Measurements from ENCODE around the gene BYSL. TPM values are rescaled to one million over a fixed set of nuclear protein-coding genes. Genes with fewer than 3 reads are reported as not detected.

Gene BYSL
- total RNA-seq, 1 experiment from 2014 or later: 58.0 TPM

GRCh38 chr6:41881506-41881905 lies 39.8 kb upstream of the BYSL start:
- no TSS peak for BruUV-seq (replicated peaks)
- H3K27ac Mint-ChIP-seq (ENCODE audit: low read depth, unreplicated experiment): no peak overlapping the region
- ChIA-PET CTCF (no interaction called here), POLR2A (no interaction called here)
- DNase-seq (ENCODE audit: unreplicated experiment): no peak
- intact Hi-C loops (cut with micrococcal nuclease): no loop called here
- no peak overlapping the region for H3K4me3 Mint-ChIP-seq (ENCODE audit: unreplicated experiment)
- peaks cover 10% of the 10 kb centered on the region for H3K4me1 Mint-ChIP-seq (ENCODE audit: insufficient read depth, unreplicated experiment)
- TF ChIP-seq CTCF (IDR thresholded peaks at IDR 0.05; ENCODE audit: unreplicated experiment): no peak
- no peaks in the 10 kb centered on the region for H3K27me3 Mint-ChIP-seq (ENCODE audit: insufficient read depth, unreplicated experiment)
- no peaks in the 10 kb centered on the region for H3K9me3 Mint-ChIP-seq (ENCODE audit: unreplicated experiment)
- H3K36me3 Mint-ChIP-seq (ENCODE audit: insufficient read depth, unreplicated experiment): peaks cover 6% of the 10 kb centered on the region

GRCh38 chr6:41884957-41885356 lies 36.3 kb upstream of the BYSL start:
- ChIA-PET CTCF (no interaction called here), POLR2A (no interaction called here)
- no TSS peak for BruUV-seq (replicated peaks)
- no peak for DNase-seq (ENCODE audit: unreplicated experiment)
- no peak for TF ChIP-seq CTCF (IDR thresholded peaks at IDR 0.05; ENCODE audit: unreplicated experiment)
- no peak overlapping the region for H3K4me3 Mint-ChIP-seq (ENCODE audit: unreplicated experiment)
- no peak overlapping the region for H3K27ac Mint-ChIP-seq (ENCODE audit: low read depth, unreplicated experiment)
- no peaks in the 10 kb centered on the region for H3K27me3 Mint-ChIP-seq (ENCODE audit: insufficient read depth, unreplicated experiment)
- H3K36me3 Mint-ChIP-seq (ENCODE audit: insufficient read depth, unreplicated experiment): peaks cover 6% of the 10 kb centered on the region
- no peaks in the 10 kb centered on the region for H3K4me1 Mint-ChIP-seq (ENCODE audit: insufficient read depth, unreplicated experiment)
- H3K9me3 Mint-ChIP-seq (ENCODE audit: unreplicated experiment): no peaks in the 10 kb centered on the region
- intact Hi-C loops (cut with micrococcal nuclease): no loop called here

- intact Hi-C loops (cut with micrococcal nuclease): no loop called here
- ChIA-PET POLR2A (interaction anchor here (0.7 to 2.3 kb wide), 2 partner anchors 16 to 35 kb away, joined by 3 to 11 read pairs; partner anchors contain the start of genes BYSL and MED20), CTCF (interaction anchor here (0.6 kb wide), 2 partner anchors 17 to 162 kb away, joined by 3 read pairs; no protein-coding TSS in a partner anchor)
- H3K9me3 Mint-ChIP-seq (ENCODE audit: unreplicated experiment): no peaks in the 10 kb centered on the region
- no peak overlapping the region for H3K4me3 Mint-ChIP-seq (ENCODE audit: unreplicated experiment)
- no peaks in the 10 kb centered on the region for H3K4me1 Mint-ChIP-seq (ENCODE audit: insufficient read depth, unreplicated experiment)
- no TSS peak for BruUV-seq (replicated peaks)
- no peaks in the 10 kb centered on the region for H3K27me3 Mint-ChIP-seq (ENCODE audit: insufficient read depth, unreplicated experiment)
- TF ChIP-seq CTCF (IDR thresholded peaks at IDR 0.05; ENCODE audit: unreplicated experiment): no peak
- no peak for DNase-seq (ENCODE audit: unreplicated experiment)
- no peak overlapping the region for H3K27ac Mint-ChIP-seq (ENCODE audit: low read depth, unreplicated experiment)
- H3K36me3 Mint-ChIP-seq (ENCODE audit: insufficient read depth, unreplicated experiment): peaks cover 6% of the 10 kb centered on the region
Measured at GRCh38 chr6:41885930-41886329, 35.4 kb upstream of the BYSL start.

GRCh38 chr6:41887331-41887751 lies 34.0 kb upstream of the BYSL start:
- H3K36me3 Mint-ChIP-seq (ENCODE audit: insufficient read depth, unreplicated experiment): peaks cover 6% of the 10 kb centered on the region
- BruUV-seq (replicated peaks): no TSS peak
- no peak for TF ChIP-seq CTCF (IDR thresholded peaks at IDR 0.05; ENCODE audit: unreplicated experiment)
- no peak overlapping the region for H3K4me3 Mint-ChIP-seq (ENCODE audit: unreplicated experiment)
- ChIA-PET CTCF (interaction anchor here (0.6 to 1.0 kb wide), 2 partner anchors 111 to 1436 kb away, joined by 3 to 5 read pairs; no protein-coding TSS in a partner anchor), POLR2A (interaction anchor here (0.9 to 2.3 kb wide), 3 partner anchors 9 to 158 kb away, joined by 3 to 11 read pairs (median 4); partner anchors contain the start of genes BYSL and MED20)
- no peak for DNase-seq (ENCODE audit: unreplicated experiment)
- no peaks in the 10 kb centered on the region for H3K9me3 Mint-ChIP-seq (ENCODE audit: unreplicated experiment)
- no peaks in the 10 kb centered on the region for H3K4me1 Mint-ChIP-seq (ENCODE audit: insufficient read depth, unreplicated experiment)
- no peak overlapping the region for H3K27ac Mint-ChIP-seq (ENCODE audit: low read depth, unreplicated experiment)
- intact Hi-C loops (cut with micrococcal nuclease): no loop called here
- no peaks in the 10 kb centered on the region for H3K27me3 Mint-ChIP-seq (ENCODE audit: insufficient read depth, unreplicated experiment)

Data from MCF 10A (cell line).